NCI-H187 treated with DMSO at 0.1 percent for 48 hours (cell line): Measurements from ENCODE around the gene RPL41.
A peak's percentile ranks its signal among the peaks of the same experiment; 100 is the strongest.

Source experiments
- DNase-seq: peaks from one replicate; lab custom pipeline; 2025; lab: John Stamatoyannopoulos, UW

The RPL41 gene

DNA sequence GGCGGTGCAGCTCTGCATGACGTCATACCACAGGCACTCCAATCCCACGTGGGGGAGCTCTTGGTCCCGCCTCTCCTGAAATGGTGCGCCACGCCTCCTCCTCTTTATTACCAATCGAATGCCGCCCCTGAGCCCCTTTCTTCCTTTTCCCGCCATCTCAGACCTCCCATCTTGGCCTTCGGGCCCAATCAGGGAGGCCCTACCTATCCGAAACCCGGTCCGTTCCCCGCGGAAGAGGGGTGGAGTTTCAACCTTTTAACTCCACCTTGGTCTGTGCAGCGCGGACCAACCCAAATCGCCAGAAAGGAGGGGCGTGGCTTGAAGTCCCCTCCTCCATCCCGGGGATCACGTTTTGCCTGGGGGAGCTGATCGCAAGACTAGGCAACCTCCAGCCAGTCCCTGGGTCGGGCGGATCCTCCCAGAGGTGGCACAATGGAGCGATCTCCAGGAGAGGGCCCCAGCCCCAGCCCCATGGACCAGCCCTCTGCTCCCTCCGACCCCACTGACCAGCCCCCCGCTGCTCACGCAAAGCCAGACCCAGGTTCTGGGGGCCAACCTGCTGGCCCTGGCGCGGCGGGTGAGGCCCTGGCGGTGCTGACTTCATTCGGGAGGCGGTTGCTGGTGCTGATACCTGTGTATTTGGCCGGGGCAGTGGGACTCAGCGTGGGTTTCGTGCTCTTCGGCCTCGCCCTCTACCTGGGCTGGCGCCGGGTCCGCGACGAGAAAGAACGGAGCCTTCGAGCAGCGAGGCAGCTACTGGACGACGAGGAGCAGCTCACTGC lies 11.6 kb downstream of the RPL41 start, which contains the start of gene ESYT1:
Gene ESYT1 (plus strand): TSS at position 380 of the 782 bp plus-strand sequence. CDS start 53 bp downstream, at position 433.
- peak; percentile 99 for DNase-seq

DNA sequence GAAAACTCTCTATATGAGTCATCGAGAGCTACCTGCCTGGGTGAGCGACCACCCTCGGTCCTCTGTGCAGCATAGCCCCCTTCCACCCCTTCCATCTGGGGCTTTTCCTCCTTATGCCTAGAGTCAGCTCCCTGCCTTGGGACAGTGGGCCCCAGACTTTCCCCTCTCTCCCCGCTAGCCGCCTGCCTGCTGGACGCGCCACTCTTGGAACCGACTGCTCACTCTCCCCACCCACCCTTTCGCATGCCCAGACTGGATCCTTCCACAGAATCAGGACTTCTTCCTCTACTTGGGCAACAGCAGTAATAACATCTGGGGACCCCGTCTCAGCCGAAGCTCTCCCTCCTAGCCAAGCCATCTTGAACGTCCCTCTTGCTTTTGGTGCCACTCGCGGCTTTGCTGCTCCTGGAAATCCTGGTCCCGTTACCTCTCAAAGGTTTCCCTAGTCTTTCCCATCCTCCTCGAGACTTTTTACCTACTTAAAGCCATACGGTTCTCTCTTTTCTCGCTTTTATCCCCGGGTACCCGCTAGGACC lies 12.3 kb downstream of the RPL41 start:
- DNase-seq: no peak

GRCh38 chr12:56129206-56129941 lies 12.9 kb downstream of the RPL41 start:
- no peak for DNase-seq

DNA sequence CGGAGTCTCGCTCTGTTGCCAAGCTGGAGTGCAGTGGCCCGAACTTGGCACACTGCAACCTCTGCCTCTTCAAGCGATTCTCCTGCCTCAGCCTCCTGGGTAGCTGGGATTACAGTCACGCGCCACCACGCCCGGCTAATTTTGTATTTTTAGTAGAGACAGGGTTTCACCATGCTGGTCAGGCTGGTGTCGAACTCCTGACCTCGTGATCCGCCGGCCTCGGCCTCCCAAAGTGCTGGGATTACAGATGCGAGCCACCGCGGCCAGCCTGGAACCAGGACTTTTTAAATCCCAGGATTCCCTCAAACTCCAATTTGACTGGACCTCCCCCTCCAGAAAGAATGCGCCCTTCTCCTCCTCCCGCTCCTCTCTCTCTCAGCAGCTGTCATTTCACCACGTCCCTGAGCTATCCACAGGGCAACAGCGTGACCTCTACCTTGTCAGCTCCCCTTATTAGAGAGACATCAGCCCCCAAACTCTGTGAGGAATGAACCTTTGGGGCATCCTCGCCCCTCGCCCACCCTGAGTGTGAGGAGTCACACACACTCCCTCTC lies 13.6 kb downstream of the RPL41 start:
- no peak for DNase-seq

GRCh38 chr12:56130876-56131275 lies 14.4 kb downstream of the RPL41 start:
- no peak for DNase-seq

GRCh38 chr12:56134897-56135296 lies 18.5 kb downstream of the RPL41 start:
- no peak for DNase-seq

- no peak for DNase-seq
Measured at GRCh38 chr12:56137853-56138571, 21.6 kb downstream of the RPL41 start.

DNA sequence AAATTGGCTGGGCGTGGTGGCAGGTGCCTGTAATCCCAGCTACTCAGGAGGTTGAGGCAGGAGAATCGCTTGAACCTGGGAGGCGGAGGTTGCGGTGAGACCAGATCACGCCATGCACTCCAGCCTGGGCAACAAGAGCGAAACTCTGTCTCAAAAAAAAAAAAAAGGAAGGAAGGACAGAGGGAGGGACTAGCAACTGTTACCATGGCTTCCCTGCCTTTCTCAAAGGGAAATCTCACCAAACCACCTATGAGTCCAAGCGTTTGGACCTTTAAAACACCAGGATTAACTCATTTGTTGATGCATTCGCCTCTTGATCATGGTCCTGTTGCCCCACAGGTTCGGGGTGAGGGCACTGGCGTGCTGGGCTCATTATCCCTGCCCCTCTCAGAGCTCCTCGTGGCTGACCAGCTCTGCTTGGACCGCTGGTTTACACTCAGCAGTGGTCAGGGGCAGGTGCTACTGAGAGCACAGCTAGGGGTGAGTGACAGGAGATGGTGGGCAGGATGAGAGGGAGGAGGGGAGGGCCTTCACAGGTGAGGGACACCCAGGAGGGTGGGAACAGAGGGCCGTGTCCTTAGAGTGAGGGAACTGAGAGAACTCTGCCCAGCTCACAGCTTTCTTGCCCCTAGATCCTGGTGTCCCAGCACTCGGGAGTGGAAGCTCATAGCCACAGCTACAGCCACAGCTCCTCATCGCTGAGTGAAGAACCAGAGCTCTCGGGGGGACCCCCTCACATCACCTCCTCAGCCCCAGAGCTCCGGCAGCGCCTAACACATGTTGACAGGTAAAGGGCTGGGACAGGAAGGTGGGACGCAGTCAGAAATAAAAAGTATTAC lies 25.7 kb downstream of the RPL41 start:
- no peak for DNase-seq

- DNase-seq: no peak
Measured at GRCh38 chr12:56143217-56143616, 26.8 kb downstream of the RPL41 start.

DNA sequence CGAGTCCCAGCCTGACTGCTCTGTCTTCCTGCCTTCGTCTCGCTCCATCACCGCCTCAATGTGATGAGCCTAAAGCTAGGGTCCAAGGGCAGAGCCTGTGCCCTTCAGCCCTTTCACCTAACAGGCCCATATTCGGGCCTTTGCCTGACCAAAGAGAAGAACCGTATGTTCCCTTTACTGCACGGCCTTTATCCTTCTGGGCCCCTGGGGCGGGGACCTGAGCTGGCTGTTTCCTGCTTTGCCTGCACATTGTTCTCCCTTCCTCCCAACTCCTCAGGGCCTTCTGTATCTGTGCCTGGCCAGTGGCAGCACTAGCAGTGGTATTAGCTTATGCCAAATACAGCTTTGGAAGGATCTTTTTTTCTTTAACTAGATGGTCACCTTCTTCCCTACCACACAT lies 27.4 kb downstream of the RPL41 start:
- DNase-seq: no peak

- DNase-seq: no peak
Measured at GRCh38 chr12:56145217-56145616, 28.8 kb downstream of the RPL41 start.

GRCh38 chr12:56146492-56147460 lies 30.3 kb downstream of the RPL41 start:
- DNase-seq: no peak

DNA sequence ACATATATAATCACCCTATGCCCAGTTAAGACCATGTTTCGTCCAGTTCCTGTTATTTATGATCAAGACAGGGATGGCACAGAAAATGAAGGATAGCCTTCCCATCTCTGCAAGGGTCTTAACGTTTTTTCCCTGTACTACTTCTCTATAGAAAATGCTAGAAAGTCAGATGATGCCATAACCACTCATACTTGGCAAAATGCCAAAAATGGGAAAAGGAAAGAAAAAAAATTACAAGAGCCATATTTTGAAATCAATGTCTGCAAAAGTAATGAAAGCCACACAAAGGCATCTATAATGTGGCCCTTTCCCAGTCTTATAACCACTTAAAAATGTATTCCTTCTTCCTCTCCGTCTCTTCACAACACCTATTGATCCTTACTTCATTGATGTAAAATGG lies 34.1 kb downstream of the RPL41 start:
- no peak for DNase-seq

GRCh38 chr12:56151672-56152131 lies 35.3 kb downstream of the RPL41 start:
- DNase-seq: no peak

DNA sequence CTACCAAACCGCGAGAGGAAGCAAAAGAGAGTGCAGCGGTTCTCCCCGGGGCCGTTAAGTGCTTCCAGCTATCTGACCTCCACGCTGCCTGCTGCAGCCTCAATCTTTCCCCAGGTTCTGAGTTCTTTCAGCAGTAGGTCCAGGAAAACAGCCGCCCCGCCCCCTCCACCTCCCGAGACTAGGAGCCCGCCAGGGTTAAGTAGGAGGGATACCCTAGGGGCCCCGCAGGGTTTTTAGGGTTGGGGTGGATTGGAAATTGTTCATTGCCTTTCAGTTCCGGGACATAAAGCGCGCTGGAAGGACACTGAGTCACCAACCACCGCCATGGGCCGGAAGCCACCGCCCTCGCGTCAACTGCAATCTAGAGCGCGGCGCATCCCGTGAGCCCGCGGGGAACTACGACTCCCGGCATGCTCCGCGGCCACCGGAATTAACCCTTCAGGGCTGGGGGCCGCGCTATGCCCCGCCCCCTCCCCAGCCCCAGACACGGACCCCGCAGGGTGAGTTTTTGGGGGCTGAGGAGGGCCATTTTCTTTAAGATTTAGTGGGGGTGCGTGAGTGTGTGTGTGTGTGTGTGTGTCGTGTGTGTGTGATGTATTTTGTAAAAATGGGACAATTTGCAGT lies 35.8 kb downstream of the RPL41 start, which contains the start of gene MYL6B:
Gene MYL6B (plus strand): TSS at position 456 of the 624 bp plus-strand sequence. CDS start 1,332 bp downstream, outside the sequence.
- peak; percentile 45 for DNase-seq

DNA sequence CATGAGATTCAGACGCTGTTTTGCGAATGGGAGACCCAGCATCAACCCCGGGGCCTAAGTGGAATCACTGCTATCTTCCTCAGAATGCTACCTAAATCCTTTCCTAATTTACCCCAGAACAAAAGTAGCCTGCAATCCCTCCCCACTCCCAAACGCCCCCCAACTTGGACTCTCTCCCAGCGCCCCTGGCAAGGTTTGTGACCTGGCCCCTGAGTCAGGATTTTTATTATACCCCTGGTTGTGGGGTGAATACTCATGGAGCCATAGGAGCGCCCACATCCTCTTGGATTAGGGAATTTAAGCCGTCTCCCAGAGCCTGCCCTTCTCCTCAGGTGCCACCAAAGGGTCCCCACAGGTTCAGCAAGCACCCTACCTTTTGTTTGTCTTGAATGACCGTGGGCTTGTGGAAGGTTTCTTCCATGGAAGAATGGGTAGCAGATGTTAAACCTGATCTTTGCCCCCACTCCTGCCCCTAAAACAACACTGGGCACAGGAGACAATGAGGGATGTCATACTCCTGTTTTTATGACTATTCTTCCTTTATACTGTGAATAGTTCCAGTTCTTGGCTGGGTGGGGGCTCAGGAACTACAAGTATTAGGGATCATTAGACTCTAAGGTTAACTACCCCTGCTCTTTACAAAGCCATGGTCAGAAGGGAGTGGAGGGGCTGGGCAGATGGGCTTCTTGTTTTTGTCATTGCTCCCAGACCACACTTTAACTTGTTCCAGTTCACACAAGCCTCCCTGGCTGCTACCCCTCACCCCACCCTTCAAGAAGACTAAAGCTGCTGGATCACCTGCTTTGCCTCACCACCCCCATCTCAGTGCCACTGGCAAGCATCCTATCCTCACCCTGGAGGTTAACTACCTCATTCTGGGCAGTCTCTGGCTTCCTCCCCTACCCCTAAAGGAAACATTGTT lies 36.6 kb downstream of the RPL41 start:
- no peak for DNase-seq

DNA sequence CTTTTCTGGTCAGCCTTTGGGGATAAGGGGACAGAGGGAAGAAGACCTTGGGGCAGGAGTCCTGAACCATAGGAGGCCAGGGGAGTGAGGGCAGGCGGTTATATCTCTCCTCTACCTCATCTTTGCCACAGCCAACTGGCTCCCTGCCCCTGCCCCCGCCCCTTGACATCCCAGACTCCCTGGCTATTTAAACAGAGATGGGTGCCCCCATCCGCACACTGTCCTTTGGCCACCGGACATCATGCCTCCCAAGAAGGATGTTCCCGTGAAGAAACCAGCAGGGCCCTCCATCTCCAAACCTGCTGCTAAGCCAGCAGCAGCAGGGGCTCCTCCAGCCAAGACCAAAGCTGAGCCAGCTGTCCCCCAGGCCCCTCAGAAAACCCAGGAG lies 37.2 kb downstream of the RPL41 start:
- no peak for DNase-seq

DNA sequence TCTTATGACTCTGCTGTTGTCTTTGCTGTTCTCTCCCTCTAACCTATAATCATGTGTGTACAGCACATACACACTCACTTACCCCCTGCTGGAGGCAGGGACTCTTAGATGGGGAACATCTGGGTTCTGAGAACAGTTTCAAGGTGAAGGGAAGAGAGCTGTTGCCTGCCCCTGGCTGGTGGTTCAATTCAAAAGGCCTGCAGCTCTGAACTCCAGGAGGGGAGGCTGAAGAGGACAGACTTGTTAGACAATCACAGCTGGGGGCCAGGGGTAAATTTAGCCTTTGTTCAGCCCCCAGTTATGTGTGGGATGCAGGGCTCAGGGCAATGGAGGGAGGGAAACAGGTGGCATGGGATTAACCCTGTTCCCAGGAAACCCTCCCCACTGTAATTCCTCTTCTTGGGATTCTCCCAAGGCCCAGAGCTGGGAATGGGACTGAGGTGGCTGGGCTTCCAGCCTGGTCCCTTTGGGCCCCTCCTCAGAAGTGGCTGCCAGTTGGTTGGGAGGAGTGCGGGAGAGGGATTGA lies 37.9 kb downstream of the RPL41 start:
- no peak for DNase-seq
